ENCODE measurements around the gene TEAD1.

TEAD1 gene

GRCh38 chr11:12666915-12667314 lies 7.3 kb upstream of the TEAD1 start:
- no peak for DNase-seq (ENCODE audit: extremely low read depth, low read depth)
- TF ChIP-seq CTCF (IDR thresholded peaks at IDR 0.05; ENCODE audit: low read depth, low read length): no peak

GRCh38 chr11:12667646-12668045 lies 6.6 kb upstream of the TEAD1 start:
- no peak for DNase-seq (ENCODE audit: extremely low read depth, low read depth)
- TF ChIP-seq CTCF (IDR thresholded peaks at IDR 0.05; ENCODE audit: low read depth, low read length): no peak

GRCh38 chr11:12668166-12668565 lies 6.1 kb upstream of the TEAD1 start:
- TF ChIP-seq CTCF (IDR thresholded peaks at IDR 0.05; ENCODE audit: low read depth, low read length): no peak
- no peak for DNase-seq (ENCODE audit: extremely low read depth, low read depth)

GRCh38 chr11:12669930-12670329 lies 4.3 kb upstream of the TEAD1 start:
- no peak for TF ChIP-seq CTCF (IDR thresholded peaks at IDR 0.05; ENCODE audit: low read depth, low read length)
- no peak for DNase-seq (ENCODE audit: extremely low read depth, low read depth)

GRCh38 chr11:12671370-12671769 lies 2.9 kb upstream of the TEAD1 start:
- no peak for DNase-seq (ENCODE audit: extremely low read depth, low read depth)
- TF ChIP-seq CTCF (IDR thresholded peaks at IDR 0.05; ENCODE audit: low read depth, low read length): no peak

GRCh38 chr11:12673601-12673923 lies 659 bp upstream of the TEAD1 start:
- TF ChIP-seq CTCF (IDR thresholded peaks at IDR 0.05; ENCODE audit: low read depth, low read length): no peak
- no peak for DNase-seq (ENCODE audit: extremely low read depth, low read depth)

GRCh38 chr11:12674571-12674935 lies 332 bp downstream of the TEAD1 start:
- no peak for TF ChIP-seq CTCF (IDR thresholded peaks at IDR 0.05; ENCODE audit: low read depth, low read length)
- no peak for DNase-seq (ENCODE audit: extremely low read depth, low read depth)
